Measurements from ENCODE around the gene MACROD2.
"Not testable (repeated sequence)": the region's sequence is repeated elsewhere in the genome, so short reads cannot be mapped to it uniquely, and the experiment has no call there.

The MACROD2 gene

GRCh38 chr20:15196547-15197255 is 1201.4 kb downstream of the MACROD2 start:
- TF ChIP-seq CTCF (conservative IDR thresholded peaks at IDR 0.05; ENCODE audit: control insufficient read depth, insufficient read depth, low read depth, low read length) = no peak
- H3K4me3 ChIP-seq (ENCODE audit: control insufficient read depth, low read depth, low read length) = no peak overlapping the region
- no peak for DNase-seq (ENCODE audit: low read depth)

GRCh38 chr20:15198017-15198416 is 1202.7 kb downstream of the MACROD2 start:
- not testable (repeated sequence) for H3K4me3 ChIP-seq (ENCODE audit: control insufficient read depth, low read depth, low read length); DNase-seq (ENCODE audit: low read depth)

- TF ChIP-seq CTCF (conservative IDR thresholded peaks at IDR 0.05; ENCODE audit: control insufficient read depth, insufficient read depth, low read depth, low read length) = no peak
- DNase-seq (ENCODE audit: low read depth) = no peak
- H3K4me3 ChIP-seq (ENCODE audit: control insufficient read depth, low read depth, low read length) = no peak overlapping the region
These were observed 1204.4 kb downstream of the MACROD2 start for GRCh38 chr20:15199698-15200097.

- TF ChIP-seq CTCF (conservative IDR thresholded peaks at IDR 0.05; ENCODE audit: control insufficient read depth, insufficient read depth, low read depth, low read length) = no peak
- no peak overlapping the region for H3K4me3 ChIP-seq (ENCODE audit: control insufficient read depth, low read depth, low read length)
- DNase-seq (ENCODE audit: low read depth) = peak; percentile 26
These were observed 1204.8 kb downstream of the MACROD2 start for GRCh38 chr20:15200147-15200565.

GRCh38 chr20:15201602-15202001 is 1206.3 kb downstream of the MACROD2 start:
- TF ChIP-seq CTCF (conservative IDR thresholded peaks at IDR 0.05; ENCODE audit: control insufficient read depth, insufficient read depth, low read depth, low read length) = no peak
- DNase-seq (ENCODE audit: low read depth) = no peak
- no peak overlapping the region for H3K4me3 ChIP-seq (ENCODE audit: control insufficient read depth, low read depth, low read length)

- TF ChIP-seq CTCF (conservative IDR thresholded peaks at IDR 0.05; ENCODE audit: control insufficient read depth, insufficient read depth, low read depth, low read length) = no peak
- no peak overlapping the region for H3K4me3 ChIP-seq (ENCODE audit: control insufficient read depth, low read depth, low read length)
- no peak for DNase-seq (ENCODE audit: low read depth)
These were observed 1208.9 kb downstream of the MACROD2 start for GRCh38 chr20:15204234-15204633.

- no peak for DNase-seq (ENCODE audit: low read depth)
These were observed 1209.7 kb downstream of the MACROD2 start for GRCh38 chr20:15205028-15205427.

More at GRCh38 chr20:15205028-15205427, 1209.7 kb downstream of the MACROD2 start:
- no peak overlapping the region for H3K4me3 ChIP-seq (ENCODE audit: control insufficient read depth, low read depth, low read length)
- no peak for TF ChIP-seq CTCF (conservative IDR thresholded peaks at IDR 0.05; ENCODE audit: control insufficient read depth, insufficient read depth, low read depth, low read length)
